GM12878 (cell line): ENCODE measurements around the gene ADCY1. TPM values are rescaled to one million over a fixed set of nuclear protein-coding genes. Genes with fewer than 3 reads are reported as not detected.

Source experiments
- ATAC-seq: fragments of 200-7000 bp; cut with Tn5 transposase; 3 replicates; pipeline ENCODE4 v1.9.1; 2020; ENCODE audit warnings: mild to moderate bottlenecking, moderate library complexity
- BruUV-seq: library from RNA; stranded (reverse); fragments of 400-500 nt; replicated peaks from 2 replicates; lab custom pipeline; 2021; lab: Mats Ljungman, UMichigan
- CTCF ChIA-PET: fragments of 300-600 bp; sonication (Branson Sonifier 250); formaldehyde crosslinking; extraction: SDS; loops from one replicate; lab custom pipeline; 2021; ENCODE audit warnings: inconsistent platforms; lab: Yijun Ruan, JAX
- POLR2A ChIA-PET: fragments of 350-600 bp; formaldehyde crosslinking; extraction: SDS; loops from one replicate; lab custom pipeline; 2021; ENCODE audit warnings: inconsistent platforms; lab: Charles Lee
- RAD21 ChIA-PET: fragments of 300-600 bp; sonication (Branson Sonifier 250); formaldehyde crosslinking; loops from one replicate; lab custom pipeline; 2023; ENCODE audit warnings: antibody characterized with exemption; ENCODE audit not compliant: unreplicated experiment; lab: Charles Lee
- SMC1A ChIA-PET: fragments of 300-600 bp; sonication (Branson Sonifier 250); formaldehyde crosslinking; loops from one replicate; lab custom pipeline; 2023; ENCODE audit not compliant: unreplicated experiment, uncharacterized antibody; lab: Charles Lee
- DNase-seq: peaks from one replicate; pipeline ENCODE4 v3.0.0-alpha.2; 2011; ENCODE audit warnings: low read depth, low spot score
- FAIRE-seq: peaks from 3 replicates; lab custom pipeline; 2011; peaks lifted over from hg19 to GRCh38; lab: Jason Lieb, UNC
- H2AFZ ChIP-seq: 2 replicates; pipeline ENCODE4 v1.6.0; 2011; ENCODE audit warnings: low read depth, low read length, control low read depth; ENCODE audit not compliant: control insufficient read depth
- H3K27ac ChIP-seq: 2 replicates; pipeline ENCODE4 v1.5.1; 2011; ENCODE audit warnings: control low read depth; ENCODE audit not compliant: control insufficient read depth, insufficient read depth
- H3K27me3 ChIP-seq, 2 experiments: replicated peaks in 1 of 2; 2 replicates each; pipeline versions ENCODE4 v1.6.0 to v1.6.1; 2011; ENCODE audit warnings: low read length in 1 of 2; ENCODE audit not compliant: control insufficient read depth in 2 of 2, insufficient read depth in 2 of 2
- H3K36me3 ChIP-seq, 2 experiments: 2 replicates each; pipeline ENCODE4 v1.5.1; 2011; ENCODE audit warnings: low read length in 1 of 2; ENCODE audit not compliant: control insufficient read depth in 2 of 2, insufficient read depth in 2 of 2
- H3K4me1 ChIP-seq: 2 replicates; pipeline ENCODE4 v1.6.1; 2011; ENCODE audit warnings: mild to moderate bottlenecking, low read length, moderate library complexity, mixed read lengths; ENCODE audit not compliant: control insufficient read depth, insufficient read depth
- H3K4me2 ChIP-seq: 2 replicates; pipeline ENCODE4 v1.6.0; 2011; ENCODE audit warnings: control low read depth; ENCODE audit not compliant: control insufficient read depth, insufficient read depth
- H3K4me3 ChIP-seq: fragments of 200-600 bp; sonication (generic); 2 replicates; pipeline ENCODE4 v1.5.1; 2016
- H3K79me2 ChIP-seq: 2 replicates; pipeline ENCODE4 v1.6.0; 2011; ENCODE audit warnings: low read length; ENCODE audit not compliant: control insufficient read depth, insufficient read depth
- H3K9ac ChIP-seq: 2 replicates; pipeline ENCODE4 v1.8.0; 2011; ENCODE audit warnings: low read length, control low read depth, mixed read lengths; ENCODE audit not compliant: control insufficient read depth, insufficient read depth
- H3K9me3 ChIP-seq: replicated peaks from 3 replicates; pipeline ENCODE4 v1.5.1; 2011; ENCODE audit warnings: mild to moderate bottlenecking, low read length; ENCODE audit not compliant: control insufficient read depth, insufficient read depth
- H4K20me1 ChIP-seq: 2 replicates; pipeline ENCODE4 v1.6.0; 2011; ENCODE audit not compliant: control insufficient read depth, insufficient read depth
- ASH2L ChIP-seq: fragments of 300-600, 200-600 bp; sonication (generic); IDR thresholded peaks from 2 replicates; pipeline ENCODE4 v1.6.1; 2017; ENCODE audit warnings: low read depth, mild to moderate bottlenecking, borderline replicate concordance
- ATF7 ChIP-seq: fragments of 450-650 bp; IDR thresholded peaks from 2 replicates; pipeline ENCODE4 v1.6.1; 2016; ENCODE audit warnings: low read depth, mild to moderate bottlenecking
- BCL11A ChIP-seq: IDR thresholded peaks from 2 replicates; pipeline ENCODE4 v1.6.1; 2011; ENCODE audit warnings: low read depth, low read length
- CHD4 ChIP-seq: fragments of 200-600 bp; sonication (generic); IDR thresholded peaks from 2 replicates; pipeline ENCODE4 v1.6.1; 2016; ENCODE audit warnings: mild to moderate bottlenecking
- LARP7 ChIP-seq: fragments of 450-650 bp; IDR thresholded peaks from 2 replicates; pipeline ENCODE4 v1.6.1; 2017; ENCODE audit warnings: mild to moderate bottlenecking
- PML ChIP-seq: IDR thresholded peaks from 2 replicates; pipeline ENCODE4 v1.6.1; 2012; ENCODE audit warnings: low read length, inconsistent platforms
- RUNX3 ChIP-seq: IDR thresholded peaks from 2 replicates; pipeline ENCODE4 v1.6.1; 2012; ENCODE audit warnings: low read length, inconsistent platforms
- STAT3 ChIP-seq: IDR thresholded peaks from 2 replicates; pipeline ENCODE4 v1.6.1; 2011; ENCODE audit warnings: low read depth, low read length, improper control_type of control experiment
- TARDBP ChIP-seq: IDR thresholded peaks from 2 replicates; pipeline ENCODE4 v1.6.1; 2016; ENCODE audit warnings: borderline replicate concordance
- WGBS: methylation state at CpG from one replicate; pipeline ENCODE4 v1.1.6; 2016; ENCODE audit warnings: low lambda C conversion rate; ENCODE audit not compliant: insufficient replicate concordance, insufficient coverage; ENCODE audit errors: missing lambda C conversion rate; 5-methylcytosine and 5-hydroxymethylcytosine counted together
- in situ Hi-C: fragments of 300-500 bp; cut with MboI; formaldehyde crosslinking; loops from 9 replicates; pipeline ENCODE4 v1.14.3; 2018; ENCODE audit warnings: mixed read lengths
- intact Hi-C: fragments of 100-400 bp; cut with micrococcal nuclease; formaldehyde crosslinking; loops from one replicate; pipeline ENCODE4 v1.14.2; 2022; ENCODE audit not compliant: unreplicated experiment
- polyA plus RNA-seq, 11 experiments: library from polyadenylated mRNA; depleted of rRNA in 4 of 11; unstranded in 6 of 11; stranded (reverse) in 5 of 11; fragments of >200 nt; fragmentation: Nextera tagmentation in 4 of 11; fragmentation: Illumina TruSeq in 1 of 11; extraction: Ambion mirVana in 4 of 11; extraction: Trizol in 1 of 11; gene quantifications; 1 replicate in 1 of 11; 2 replicates in 10 of 11; pipeline versions ENCODE4 v1.2.1 to v1.2.3, GENCODE V29; 2011 to 2016; ENCODE audit warnings: inconsistent platforms in 2 of 11, missing spikeins in 2 of 11, low read depth in 1 of 11
- total RNA-seq, 4 experiments: library from RNA; depleted of rRNA in 3 of 4; stranded (reverse); fragments of >200 nt in 3 of 4; fragmentation: Illumina TruSeq in 1 of 4; extraction: Trizol in 1 of 4; gene quantifications; 2 replicates each; pipeline versions ENCODE4 v1.2.1 to v1.2.3, GENCODE V29; 2013 to 2021
- TF ChIP-seq, protein P1 (sequence below): IDR thresholded peaks from 2 replicates; pipeline ENCODE4 v1.6.1; 2012; ENCODE audit warnings: low read depth, low read length, improper control_type of control experiment
- TF ChIP-seq, protein P2 (sequence below): IDR thresholded peaks from 2 replicates; pipeline ENCODE4 v1.6.1; 2012; ENCODE audit warnings: improper control_type of control experiment, low read depth, low read length; ENCODE audit not compliant: insufficient replicate concordance
- TF ChIP-seq, protein P3 (sequence below): fragments of 450-650 bp; IDR thresholded peaks from 2 replicates; pipeline ENCODE4 v1.6.1; 2017; ENCODE audit warnings: mild to moderate bottlenecking, low read depth, inconsistent platforms; ENCODE audit not compliant: poor library complexity, severe bottlenecking
- TF ChIP-seq, protein P4 (sequence below): fragments of 450-650 bp; IDR thresholded peaks from 2 replicates; pipeline ENCODE4 v1.6.1; 2016; ENCODE audit warnings: mild to moderate bottlenecking, moderate library complexity, borderline replicate concordance

ADCY1 gene
- total and polyA plus RNA-seq, 10 of the 15 experiments (the other 5 are each of a cell fraction or from before 2014, with no cell fraction given): 0.13 to 1.4 (median 0.45) TPM; not detected in 1

DNA sequence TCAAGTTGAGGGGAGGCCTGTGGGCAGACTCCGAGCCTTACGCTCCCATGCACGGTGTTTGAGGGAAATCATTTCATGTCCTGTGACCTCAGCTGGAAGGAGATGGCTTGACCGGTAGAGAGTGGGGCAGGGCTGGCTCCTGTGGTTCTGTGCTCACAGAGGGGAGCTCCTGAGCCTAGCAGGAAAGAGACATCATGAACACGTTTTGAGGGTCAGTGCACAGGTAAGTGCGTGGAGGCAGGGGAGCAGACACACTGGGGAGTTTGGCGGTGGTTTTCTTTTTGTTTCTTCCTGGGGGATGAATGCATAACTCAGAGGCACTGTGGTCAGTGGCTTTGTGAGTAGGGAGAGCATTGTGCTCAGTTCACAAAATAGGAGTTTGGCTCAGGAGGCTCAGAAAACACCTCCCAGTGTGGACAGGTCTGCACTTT is 22.5 kb downstream of the ADCY1 start:
- Histone ChIP-seq H3K4me2 (no peak overlapping the region), H3K4me3 (no peak overlapping the region), H3K27ac (no peak overlapping the region), H3K4me1 (no peaks in the 10 kb centered on the region), H3K9ac (no peak overlapping the region), H2AFZ (no peak overlapping the region), H4K20me1 (no peaks in the 10 kb centered on the region), H3K9me3 (no peaks in the 10 kb centered on the region), H3K79me2 (no peaks in the 10 kb centered on the region), H3K27me3 (no peaks in the 10 kb centered on the region; a peak in 2 of 4 replicates), H3K36me3 (no peaks in the 10 kb centered on the region)
- RAD21 ChIA-PET: no interaction called here
- FAIRE-seq (no peak), ATAC-seq (no peak), DNase-seq (no peak)
- no TSS peak for BruUV-seq
- 44% methylated on average over 7 of the region's 7 CpGs for WGBS
- CTCF ChIA-PET: no interaction called here
- intact Hi-C loops (no loop called here), in situ Hi-C loops (no loop called here)
- SMC1A ChIA-PET: no interaction called here
- POLR2A ChIA-PET: no interaction called here
- TF ChIP-seq, protein P1, sequence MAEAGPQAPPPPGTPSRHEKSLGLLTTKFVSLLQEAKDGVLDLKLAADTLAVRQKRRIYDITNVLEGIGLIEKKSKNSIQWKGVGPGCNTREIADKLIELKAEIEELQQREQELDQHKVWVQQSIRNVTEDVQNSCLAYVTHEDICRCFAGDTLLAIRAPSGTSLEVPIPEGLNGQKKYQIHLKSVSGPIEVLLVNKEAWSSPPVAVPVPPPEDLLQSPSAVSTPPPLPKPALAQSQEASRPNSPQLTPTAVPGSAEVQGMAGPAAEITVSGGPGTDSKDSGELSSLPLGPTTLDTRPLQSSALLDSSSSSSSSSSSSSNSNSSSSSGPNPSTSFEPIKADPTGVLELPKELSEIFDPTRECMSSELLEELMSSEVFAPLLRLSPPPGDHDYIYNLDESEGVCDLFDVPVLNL: no peak
- no peak for TF ChIP-seq RUNX3
- no peak for TF ChIP-seq ATF7
- no peak for TF ChIP-seq BCL11A
- TF ChIP-seq, protein P2, sequence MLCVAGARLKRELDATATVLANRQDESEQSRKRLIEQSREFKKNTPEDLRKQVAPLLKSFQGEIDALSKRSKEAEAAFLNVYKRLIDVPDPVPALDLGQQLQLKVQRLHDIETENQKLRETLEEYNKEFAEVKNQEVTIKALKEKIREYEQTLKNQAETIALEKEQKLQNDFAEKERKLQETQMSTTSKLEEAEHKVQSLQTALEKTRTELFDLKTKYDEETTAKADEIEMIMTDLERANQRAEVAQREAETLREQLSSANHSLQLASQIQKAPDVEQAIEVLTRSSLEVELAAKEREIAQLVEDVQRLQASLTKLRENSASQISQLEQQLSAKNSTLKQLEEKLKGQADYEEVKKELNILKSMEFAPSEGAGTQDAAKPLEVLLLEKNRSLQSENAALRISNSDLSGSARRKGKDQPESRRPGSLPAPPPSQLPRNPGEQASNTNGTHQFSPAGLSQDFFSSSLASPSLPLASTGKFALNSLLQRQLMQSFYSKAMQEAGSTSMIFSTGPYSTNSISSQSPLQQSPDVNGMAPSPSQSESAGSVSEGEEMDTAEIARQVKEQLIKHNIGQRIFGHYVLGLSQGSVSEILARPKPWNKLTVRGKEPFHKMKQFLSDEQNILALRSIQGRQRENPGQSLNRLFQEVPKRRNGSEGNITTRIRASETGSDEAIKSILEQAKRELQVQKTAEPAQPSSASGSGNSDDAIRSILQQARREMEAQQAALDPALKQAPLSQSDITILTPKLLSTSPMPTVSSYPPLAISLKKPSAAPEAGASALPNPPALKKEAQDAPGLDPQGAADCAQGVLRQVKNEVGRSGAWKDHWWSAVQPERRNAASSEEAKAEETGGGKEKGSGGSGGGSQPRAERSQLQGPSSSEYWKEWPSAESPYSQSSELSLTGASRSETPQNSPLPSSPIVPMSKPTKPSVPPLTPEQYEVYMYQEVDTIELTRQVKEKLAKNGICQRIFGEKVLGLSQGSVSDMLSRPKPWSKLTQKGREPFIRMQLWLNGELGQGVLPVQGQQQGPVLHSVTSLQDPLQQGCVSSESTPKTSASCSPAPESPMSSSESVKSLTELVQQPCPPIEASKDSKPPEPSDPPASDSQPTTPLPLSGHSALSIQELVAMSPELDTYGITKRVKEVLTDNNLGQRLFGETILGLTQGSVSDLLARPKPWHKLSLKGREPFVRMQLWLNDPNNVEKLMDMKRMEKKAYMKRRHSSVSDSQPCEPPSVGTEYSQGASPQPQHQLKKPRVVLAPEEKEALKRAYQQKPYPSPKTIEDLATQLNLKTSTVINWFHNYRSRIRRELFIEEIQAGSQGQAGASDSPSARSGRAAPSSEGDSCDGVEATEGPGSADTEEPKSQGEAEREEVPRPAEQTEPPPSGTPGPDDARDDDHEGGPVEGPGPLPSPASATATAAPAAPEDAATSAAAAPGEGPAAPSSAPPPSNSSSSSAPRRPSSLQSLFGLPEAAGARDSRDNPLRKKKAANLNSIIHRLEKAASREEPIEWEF: no peak
- no peak for TF ChIP-seq PML
- TF ChIP-seq, protein P3, sequence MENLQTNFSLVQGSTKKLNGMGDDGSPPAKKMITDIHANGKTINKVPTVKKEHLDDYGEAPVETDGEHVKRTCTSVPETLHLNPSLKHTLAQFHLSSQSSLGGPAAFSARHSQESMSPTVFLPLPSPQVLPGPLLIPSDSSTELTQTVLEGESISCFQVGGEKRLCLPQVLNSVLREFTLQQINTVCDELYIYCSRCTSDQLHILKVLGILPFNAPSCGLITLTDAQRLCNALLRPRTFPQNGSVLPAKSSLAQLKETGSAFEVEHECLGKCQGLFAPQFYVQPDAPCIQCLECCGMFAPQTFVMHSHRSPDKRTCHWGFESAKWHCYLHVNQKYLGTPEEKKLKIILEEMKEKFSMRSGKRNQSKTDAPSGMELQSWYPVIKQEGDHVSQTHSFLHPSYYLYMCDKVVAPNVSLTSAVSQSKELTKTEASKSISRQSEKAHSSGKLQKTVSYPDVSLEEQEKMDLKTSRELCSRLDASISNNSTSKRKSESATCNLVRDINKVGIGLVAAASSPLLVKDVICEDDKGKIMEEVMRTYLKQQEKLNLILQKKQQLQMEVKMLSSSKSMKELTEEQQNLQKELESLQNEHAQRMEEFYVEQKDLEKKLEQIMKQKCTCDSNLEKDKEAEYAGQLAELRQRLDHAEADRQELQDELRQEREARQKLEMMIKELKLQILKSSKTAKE: no peak
- no peak for TF ChIP-seq TARDBP
- TF ChIP-seq CHD4: no peak
- TF ChIP-seq ASH2L: no peak
- TF ChIP-seq, protein P4, sequence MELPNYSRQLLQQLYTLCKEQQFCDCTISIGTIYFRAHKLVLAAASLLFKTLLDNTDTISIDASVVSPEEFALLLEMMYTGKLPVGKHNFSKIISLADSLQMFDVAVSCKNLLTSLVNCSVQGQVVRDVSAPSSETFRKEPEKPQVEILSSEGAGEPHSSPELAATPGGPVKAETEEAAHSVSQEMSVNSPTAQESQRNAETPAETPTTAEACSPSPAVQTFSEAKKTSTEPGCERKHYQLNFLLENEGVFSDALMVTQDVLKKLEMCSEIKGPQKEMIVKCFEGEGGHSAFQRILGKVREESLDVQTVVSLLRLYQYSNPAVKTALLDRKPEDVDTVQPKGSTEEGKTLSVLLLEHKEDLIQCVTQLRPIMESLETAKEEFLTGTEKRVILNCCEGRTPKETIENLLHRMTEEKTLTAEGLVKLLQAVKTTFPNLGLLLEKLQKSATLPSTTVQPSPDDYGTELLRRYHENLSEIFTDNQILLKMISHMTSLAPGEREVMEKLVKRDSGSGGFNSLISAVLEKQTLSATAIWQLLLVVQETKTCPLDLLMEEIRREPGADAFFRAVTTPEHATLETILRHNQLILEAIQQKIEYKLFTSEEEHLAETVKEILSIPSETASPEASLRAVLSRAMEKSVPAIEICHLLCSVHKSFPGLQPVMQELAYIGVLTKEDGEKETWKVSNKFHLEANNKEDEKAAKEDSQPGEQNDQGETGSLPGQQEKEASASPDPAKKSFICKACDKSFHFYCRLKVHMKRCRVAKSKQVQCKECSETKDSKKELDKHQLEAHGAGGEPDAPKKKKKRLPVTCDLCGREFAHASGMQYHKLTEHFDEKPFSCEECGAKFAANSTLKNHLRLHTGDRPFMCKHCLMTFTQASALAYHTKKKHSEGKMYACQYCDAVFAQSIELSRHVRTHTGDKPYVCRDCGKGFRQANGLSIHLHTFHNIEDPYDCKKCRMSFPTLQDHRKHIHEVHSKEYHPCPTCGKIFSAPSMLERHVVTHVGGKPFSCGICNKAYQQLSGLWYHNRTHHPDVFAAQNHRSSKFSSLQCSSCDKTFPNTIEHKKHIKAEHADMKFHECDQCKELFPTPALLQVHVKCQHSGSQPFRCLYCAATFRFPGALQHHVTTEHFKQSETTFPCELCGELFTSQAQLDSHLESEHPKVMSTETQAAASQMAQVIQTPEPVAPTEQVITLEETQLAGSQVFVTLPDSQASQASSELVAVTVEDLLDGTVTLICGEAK: no peak
- TF ChIP-seq LARP7: no peak
- TF ChIP-seq STAT3: no peak
